ENCODE data around the gene SMIM45.

SMIM45 gene

GRCh38 chr22:41913040-41913719, 38.8 kb upstream of the SMIM45 start:
- TF ChIP-seq ZNF138 (tag by site-specific recombination; IDR thresholded peaks at IDR 0.05; ENCODE audit: borderline replicate concordance) = no peak
- peak; percentile 36; the same call in 1 of the 2 replicates for TF ChIP-seq ZFHX2 (tag by site-specific recombination; conservative IDR thresholded peaks at IDR 0.05)
- no peak for TF ChIP-seq ZNF266 (tag by site-specific recombination; IDR thresholded peaks at IDR 0.05; ENCODE audit: low read depth)
- no peak for TF ChIP-seq SETDB1 (IDR thresholded peaks at IDR 0.05; ENCODE audit: insufficient read length, low read length)
- TF ChIP-seq PATZ1 (tag by site-specific recombination; IDR thresholded peaks at IDR 0.05) = peak; percentile 25; the same call in 1 of the 2 replicates
- no peak for TF ChIP-seq KLF8 (tag by site-specific recombination; IDR thresholded peaks at IDR 0.05)
- no peak for TF ChIP-seq PRDM6 (tag by site-specific recombination; IDR thresholded peaks at IDR 0.05)
- TF ChIP-seq OVOL3 (tag by site-specific recombination; IDR thresholded peaks at IDR 0.05) = no peak
- TF ChIP-seq ZNF548 (tag by site-specific recombination; IDR thresholded peaks at IDR 0.05) = no peak
- TF ChIP-seq SCRT2 (tag by site-specific recombination; IDR thresholded peaks at IDR 0.05) = peak; percentile 96
- TF ChIP-seq ZNF354C (tag by site-specific recombination; IDR thresholded peaks at IDR 0.05; ENCODE audit: borderline replicate concordance, low read depth) = no peak
- TF ChIP-seq ZNF280C (tag by site-specific recombination; IDR thresholded peaks at IDR 0.05) = no peak
- 0 out of 2 replicates have a peak, but pooled peaks have one; percentile 32 for TF ChIP-seq ZNF18 (tag by site-specific recombination; IDR thresholded peaks at IDR 0.05)
- TF ChIP-seq ZNF792 (tag by site-specific recombination; IDR thresholded peaks at IDR 0.05) = no peak
- no peak for TF ChIP-seq ZNF623 (tag by site-specific recombination; IDR thresholded peaks at IDR 0.05)
- no peak for TF ChIP-seq IKZF3 (tag by site-specific recombination; IDR thresholded peaks at IDR 0.05)
- TF ChIP-seq ZBTB26 (tag by site-specific recombination; optimal IDR thresholded peaks at IDR 0.05) = peak; percentile 11
- peak; percentile 76 for TF ChIP-seq ZNF398 (tag by site-specific recombination; IDR thresholded peaks at IDR 0.05)
- peak; percentile 42; the same call in 1 of the 2 replicates for TF ChIP-seq GLIS2 (tag by site-specific recombination; IDR thresholded peaks at IDR 0.05)
- TF ChIP-seq ZNF629 (tag by site-specific recombination; IDR thresholded peaks at IDR 0.05) = no peak
- POLR2A ChIA-PET = interaction anchor here (0.9 to 1.4 kb wide), 2 partner anchors 33 to 112 kb away, joined by 3 to 4 read pairs; partner anchors contain the start of genes CCDC134 and CENPM
- H3K36me3 ChIP-seq (ENCODE audit: control insufficient read depth in 2 of 2, insufficient read depth in 1 of 2, low read length in 2 of 2) = peaks cover 0 to 6% of the 10 kb centered on the region in 2 experiments; a peak in 1 of 3 replicates
- no peak overlapping the region for H3K4me3 ChIP-seq (ENCODE audit: low read depth, low read length)
- H3K4me1 ChIP-seq (ENCODE audit: control insufficient read depth, insufficient read depth, low read length) = peaks cover 5% of the 10 kb centered on the region
- no peaks in the 10 kb centered on the region for H3K9me3 ChIP-seq (ENCODE audit: control insufficient read depth, insufficient read depth, low read depth, low read length)
- H3K27ac ChIP-seq (ENCODE audit: extremely low read depth, low read depth, low read length) = no peak overlapping the region
- CTCF ChIA-PET = interaction anchor here (0.7 to 1.0 kb wide), 2 partner anchors 13 to 246 kb away, joined by 3 to 6 read pairs; no protein-coding TSS in a partner anchor
